ENCODE results near the gene MITD1. TPM values are rescaled to one million over a fixed set of nuclear protein-coding genes. Genes with fewer than 3 reads are reported as not detected.
A peak's percentile ranks its signal among the peaks of the same experiment; 100 is the strongest.

The MITD1 gene
- total and polyA plus RNA-seq, 2 of the 13 experiments (the other 11 are each of a cell fraction or from before 2014, with no cell fraction given) = 17.8 to 43.7 TPM

- TF ChIP-seq IKZF5 (CRISPR knock-in tag; IDR thresholded peaks at IDR 0.05) (no peak), NRL (CRISPR knock-in tag; IDR thresholded peaks at IDR 0.05; ENCODE audit: borderline replicate concordance) (peak; percentile 91; the same call in 1 of the 2 replicates), ZNF468 (CRISPR knock-in tag; IDR thresholded peaks at IDR 0.05) (no peak), SATB2 (CRISPR knock-in tag; IDR thresholded peaks at IDR 0.05) (0 out of 2 replicates have a peak, but pooled peaks have one; percentile 52), ZNF124 (CRISPR knock-in tag; IDR thresholded peaks at IDR 0.05) (no peak), ZNF883 (CRISPR knock-in tag; IDR thresholded peaks at IDR 0.05; ENCODE audit: not compliant biosample characterization) (peak; percentile 87), PCBP2 (optimal IDR thresholded peaks at IDR 0.05; ENCODE audit: low read depth, low read length, poor library complexity, severe bottlenecking) (no peak), ZBTB14 (CRISPR knock-in tag; IDR thresholded peaks at IDR 0.05) (no peak), CENPX (CRISPR knock-in tag; IDR thresholded peaks at IDR 0.05) (no peak), ZNF235 (CRISPR knock-in tag; IDR thresholded peaks at IDR 0.05; ENCODE audit: borderline replicate concordance) (no peak), CBX1 (IDR thresholded peaks at IDR 0.05; ENCODE audit: low read depth) (no peak), PATZ1 (CRISPR knock-in tag; IDR thresholded peaks at IDR 0.05) (no peak), CENPBD1 (CRISPR knock-in tag; IDR thresholded peaks at IDR 0.05; ENCODE audit: borderline replicate concordance, low read depth) (no peak), CREBL2 (CRISPR knock-in tag; IDR thresholded peaks at IDR 0.05; ENCODE audit: borderline replicate concordance) (no peak; the same call in 1 of the 2 replicates), MAF1 (CRISPR knock-in tag; IDR thresholded peaks at IDR 0.05; ENCODE audit: borderline replicate concordance) (no peak; the same call in none of the 2 replicates), NFYC (CRISPR knock-in tag; IDR thresholded peaks at IDR 0.05) (no peak), FUBP1 (CRISPR knock-in tag; IDR thresholded peaks at IDR 0.05; ENCODE audit: borderline replicate concordance) (0 out of 2 replicates have a peak, but pooled peaks have one; percentile 38), NFIB (CRISPR knock-in tag; IDR thresholded peaks at IDR 0.05; ENCODE audit: borderline replicate concordance) (no peak), ZNF274 (CRISPR knock-in tag; IDR thresholded peaks at IDR 0.05) (peak; percentile 86; the same call in 1 of the 2 replicates), NFE2L1 (CRISPR knock-in tag; IDR thresholded peaks at IDR 0.05; ENCODE audit: borderline replicate concordance) (no peak), TEAD2 (CRISPR knock-in tag; IDR thresholded peaks at IDR 0.05) (0 out of 2 replicates have a peak, but pooled peaks have one; percentile 40), ASH2L (IDR thresholded peaks at IDR 0.05; ENCODE audit: insufficient read length, low read depth, low read length) (no peak), ZNF430 (CRISPR knock-in tag; IDR thresholded peaks at IDR 0.05) (peak; percentile 84; the same call in 1 of the 2 replicates), ZNF790 (CRISPR knock-in tag; IDR thresholded peaks at IDR 0.05; ENCODE audit: borderline replicate concordance) (peak; percentile 80; the same call in 1 of the 2 replicates)
Observed at GRCh38 chr2:99140860-99141109, 40.1 kb downstream of the MITD1 start (continued).

All from HepG2 (cell line).